Activated gamma-delta T cell treated with Interleukin-2 at 50 U/mL for 16 hours (primary cell): Measurements from ENCODE around the gene TFDP2.

ENCODE experiments used
- DNase-seq: peaks from one replicate; pipeline ENCODE4 v3.0.0-alpha.2; 2020

TFDP2 gene

GRCh38 chr3:142065932-142066331 is 83.4 kb downstream of the TFDP2 start:
- DNase-seq: no peak

GRCh38 chr3:142065344-142065743 is 84.0 kb downstream of the TFDP2 start:
- DNase-seq: no peak

GRCh38 chr3:142064454-142064853 is 84.9 kb downstream of the TFDP2 start:
- DNase-seq: no peak

GRCh38 chr3:142057331-142057725 is 92.0 kb downstream of the TFDP2 start:
- no peak for DNase-seq

- no peak for DNase-seq
These were observed 92.6 kb downstream of the TFDP2 start for GRCh38 chr3:142056656-142057330.

- no peak for DNase-seq
These were observed 95.5 kb downstream of the TFDP2 start for GRCh38 chr3:142053835-142054234.

- no peak for DNase-seq
These were observed 96.1 kb downstream of the TFDP2 start for GRCh38 chr3:142053244-142053643.

GRCh38 chr3:142051351-142051750 is 98.0 kb downstream of the TFDP2 start:
- DNase-seq: no peak

- DNase-seq: no peak
These were observed 102.3 kb downstream of the TFDP2 start for GRCh38 chr3:142047021-142047369.

- no peak for DNase-seq
These were observed 102.9 kb downstream of the TFDP2 start for GRCh38 chr3:142046320-142047020.

- DNase-seq: no peak
These were observed 108.3 kb downstream of the TFDP2 start for GRCh38 chr3:142040941-142041491.

- no peak for DNase-seq
These were observed 113.9 kb downstream of the TFDP2 start for GRCh38 chr3:142035308-142035922.

GRCh38 chr3:142033292-142033691 is 116.1 kb downstream of the TFDP2 start:
- no peak for DNase-seq

- no peak for DNase-seq
These were observed 117.8 kb downstream of the TFDP2 start for GRCh38 chr3:142031575-142031974.

- DNase-seq: no peak
These were observed 119.6 kb downstream of the TFDP2 start for GRCh38 chr3:142029791-142030190.

GRCh38 chr3:142029052-142029642 is 120.2 kb downstream of the TFDP2 start:
- no peak for DNase-seq

- DNase-seq: no peak
These were observed 121.0 kb downstream of the TFDP2 start for GRCh38 chr3:142028243-142028777.

GRCh38 chr3:142027735-142028134 is 121.6 kb downstream of the TFDP2 start:
- no peak for DNase-seq

GRCh38 chr3:142027300-142027699 is 122.0 kb downstream of the TFDP2 start:
- DNase-seq: no peak

- DNase-seq: no peak
These were observed 123.0 kb downstream of the TFDP2 start for GRCh38 chr3:142026333-142026732.

- no peak for DNase-seq
These were observed 127.0 kb downstream of the TFDP2 start for GRCh38 chr3:142022381-142022780.

GRCh38 chr3:142021127-142021526 is 128.2 kb downstream of the TFDP2 start:
- DNase-seq: no peak

GRCh38 chr3:142019794-142020320 is 129.5 kb downstream of the TFDP2 start:
- DNase-seq: no peak
